ENCODE results near the gene SLC26A11. TPM values are rescaled to one million over a fixed set of nuclear protein-coding genes. Genes with fewer than 3 reads are reported as not detected.

Gene SLC26A11
- total and polyA plus RNA-seq, 2 of the 13 experiments (the other 11 are each of a cell fraction or from before 2014, with no cell fraction given) = 8.7 to 13.2 TPM

DNA sequence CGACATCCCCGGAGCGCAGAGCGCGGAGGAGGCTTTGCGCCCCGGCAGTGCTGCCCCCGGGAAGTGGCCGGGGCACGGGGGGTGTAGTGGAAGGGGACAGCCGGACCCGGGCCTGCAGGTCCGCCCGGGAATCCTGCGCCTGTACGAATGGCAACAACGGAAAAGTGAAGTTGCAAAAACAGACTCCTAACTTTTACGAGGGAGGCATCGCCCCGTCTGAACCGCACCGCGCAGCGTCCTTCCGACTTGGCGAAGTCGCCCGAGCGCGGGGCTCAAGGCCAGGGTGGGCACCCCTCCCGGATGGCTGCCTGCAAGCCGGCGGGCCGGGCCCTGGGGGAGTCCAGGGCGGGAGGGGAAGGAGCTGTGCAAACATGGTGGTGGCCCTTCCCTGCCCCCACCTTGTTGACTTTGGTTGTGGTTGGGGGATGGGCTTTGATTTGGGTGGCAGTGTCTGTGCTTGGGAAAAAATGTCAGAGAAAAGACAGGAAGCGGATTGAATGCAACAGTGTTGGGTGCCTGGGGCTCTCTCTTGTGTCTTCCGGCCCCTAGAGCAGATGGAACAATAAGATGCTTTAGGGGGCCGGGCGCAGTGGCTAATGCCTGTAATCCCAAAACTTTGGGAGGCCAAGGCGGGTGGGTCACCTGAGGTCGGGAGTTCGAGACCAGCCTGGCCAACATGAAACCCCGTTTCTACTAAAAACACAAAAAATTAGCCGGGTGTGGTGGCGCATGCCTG, 41.1 kb downstream of the SLC26A11 start (continued):
- TF ChIP-seq, protein P1, sequence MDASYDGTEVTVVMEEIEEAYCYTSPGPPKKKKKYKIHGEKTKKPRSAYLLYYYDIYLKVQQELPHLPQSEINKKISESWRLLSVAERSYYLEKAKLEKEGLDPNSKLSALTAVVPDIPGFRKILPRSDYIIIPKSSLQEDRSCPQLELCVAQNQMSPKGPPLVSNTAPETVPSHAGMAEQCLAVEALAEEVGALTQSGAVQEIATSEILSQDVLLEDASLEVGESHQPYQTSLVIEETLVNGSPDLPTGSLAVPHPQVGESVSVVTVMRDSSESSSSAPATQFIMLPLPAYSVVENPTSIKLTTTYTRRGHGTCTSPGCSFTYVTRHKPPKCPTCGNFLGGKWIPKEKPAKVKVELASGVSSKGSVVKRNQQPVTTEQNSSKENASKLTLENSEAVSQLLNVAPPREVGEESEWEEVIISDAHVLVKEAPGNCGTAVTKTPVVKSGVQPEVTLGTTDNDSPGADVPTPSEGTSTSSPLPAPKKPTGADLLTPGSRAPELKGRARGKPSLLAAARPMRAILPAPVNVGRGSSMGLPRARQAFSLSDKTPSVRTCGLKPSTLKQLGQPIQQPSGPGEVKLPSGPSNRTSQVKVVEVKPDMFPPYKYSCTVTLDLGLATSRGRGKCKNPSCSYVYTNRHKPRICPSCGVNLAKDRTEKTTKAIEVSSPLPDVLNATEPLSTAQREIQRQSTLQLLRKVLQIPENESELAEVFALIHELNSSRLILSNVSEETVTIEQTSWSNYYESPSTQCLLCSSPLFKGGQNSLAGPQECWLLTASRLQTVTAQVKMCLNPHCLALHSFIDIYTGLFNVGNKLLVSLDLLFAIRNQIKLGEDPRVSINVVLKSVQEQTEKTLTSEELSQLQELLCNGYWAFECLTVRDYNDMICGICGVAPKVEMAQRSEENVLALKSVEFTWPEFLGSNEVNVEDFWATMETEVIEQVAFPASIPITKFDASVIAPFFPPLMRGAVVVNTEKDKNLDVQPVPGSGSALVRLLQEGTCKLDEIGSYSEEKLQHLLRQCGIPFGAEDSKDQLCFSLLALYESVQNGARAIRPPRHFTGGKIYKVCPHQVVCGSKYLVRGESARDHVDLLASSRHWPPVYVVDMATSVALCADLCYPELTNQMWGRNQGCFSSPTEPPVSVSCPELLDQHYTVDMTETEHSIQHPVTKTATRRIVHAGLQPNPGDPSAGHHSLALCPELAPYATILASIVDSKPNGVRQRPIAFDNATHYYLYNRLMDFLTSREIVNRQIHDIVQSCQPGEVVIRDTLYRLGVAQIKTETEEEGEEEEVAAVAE (CRISPR knock-in tag; IDR thresholded peaks at IDR 0.05; ENCODE audit: borderline replicate concordance) = peak; percentile 92
- TF ChIP-seq TGIF2 (CRISPR knock-in tag; IDR thresholded peaks at IDR 0.05) (peak; percentile 81), ZNF749 (CRISPR knock-in tag; IDR thresholded peaks at IDR 0.05; ENCODE audit: borderline replicate concordance) (peak; percentile 87; the same call in 1 of the 2 replicates), GABPA (IDR thresholded peaks at IDR 0.05; ENCODE audit: low read depth, low read length) (no peak), GABPA (CRISPR knock-in tag; IDR thresholded peaks at IDR 0.05; ENCODE audit: low read depth) (peak; percentile 70), SETDB1 (CRISPR knock-in tag; IDR thresholded peaks at IDR 0.05; ENCODE audit: borderline replicate concordance) (no peak), ZKSCAN1 (IDR thresholded peaks at IDR 0.05; ENCODE audit: low read length) (no peak), CBX5 (CRISPR knock-in tag; IDR thresholded peaks at IDR 0.05; ENCODE audit: borderline replicate concordance) (peak; percentile 96; the same call in 1 of the 2 replicates), ZNF317 (CRISPR knock-in tag; IDR thresholded peaks at IDR 0.05) (peak; percentile 81), MIXL1 (CRISPR knock-in tag; IDR thresholded peaks at IDR 0.05) (peak; percentile 88), GPN1 (CRISPR knock-in tag; IDR thresholded peaks at IDR 0.05; ENCODE audit: borderline replicate concordance) (no peak), ZFAT (CRISPR knock-in tag; conservative IDR thresholded peaks at IDR 0.05) (0 out of 2 replicates have a peak, but pooled peaks have one; percentile 57), ZSCAN29 (CRISPR knock-in tag; conservative IDR thresholded peaks at IDR 0.05) (peak; percentile 94)
- TF ChIP-seq, protein P2, sequence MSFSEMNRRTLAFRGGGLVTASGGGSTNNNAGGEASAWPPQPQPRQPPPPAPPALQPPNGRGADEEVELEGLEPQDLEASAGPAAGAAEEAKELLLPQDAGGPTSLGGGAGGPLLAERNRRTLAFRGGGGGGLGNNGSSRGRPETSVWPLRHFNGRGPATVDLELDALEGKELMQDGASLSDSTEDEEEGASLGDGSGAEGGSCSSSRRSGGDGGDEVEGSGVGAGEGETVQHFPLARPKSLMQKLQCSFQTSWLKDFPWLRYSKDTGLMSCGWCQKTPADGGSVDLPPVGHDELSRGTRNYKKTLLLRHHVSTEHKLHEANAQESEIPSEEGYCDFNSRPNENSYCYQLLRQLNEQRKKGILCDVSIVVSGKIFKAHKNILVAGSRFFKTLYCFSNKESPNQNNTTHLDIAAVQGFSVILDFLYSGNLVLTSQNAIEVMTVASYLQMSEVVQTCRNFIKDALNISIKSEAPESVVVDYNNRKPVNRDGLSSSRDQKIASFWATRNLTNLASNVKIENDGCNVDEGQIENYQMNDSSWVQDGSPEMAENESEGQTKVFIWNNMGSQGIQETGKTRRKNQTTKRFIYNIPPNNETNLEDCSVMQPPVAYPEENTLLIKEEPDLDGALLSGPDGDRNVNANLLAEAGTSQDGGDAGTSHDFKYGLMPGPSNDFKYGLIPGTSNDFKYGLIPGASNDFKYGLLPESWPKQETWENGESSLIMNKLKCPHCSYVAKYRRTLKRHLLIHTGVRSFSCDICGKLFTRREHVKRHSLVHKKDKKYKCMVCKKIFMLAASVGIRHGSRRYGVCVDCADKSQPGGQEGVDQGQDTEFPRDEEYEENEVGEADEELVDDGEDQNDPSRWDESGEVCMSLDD (CRISPR knock-in tag; IDR thresholded peaks at IDR 0.05; ENCODE audit: borderline replicate concordance) = peak; percentile 86; the same call in 1 of the 2 replicates
- TF ChIP-seq, protein P3, sequence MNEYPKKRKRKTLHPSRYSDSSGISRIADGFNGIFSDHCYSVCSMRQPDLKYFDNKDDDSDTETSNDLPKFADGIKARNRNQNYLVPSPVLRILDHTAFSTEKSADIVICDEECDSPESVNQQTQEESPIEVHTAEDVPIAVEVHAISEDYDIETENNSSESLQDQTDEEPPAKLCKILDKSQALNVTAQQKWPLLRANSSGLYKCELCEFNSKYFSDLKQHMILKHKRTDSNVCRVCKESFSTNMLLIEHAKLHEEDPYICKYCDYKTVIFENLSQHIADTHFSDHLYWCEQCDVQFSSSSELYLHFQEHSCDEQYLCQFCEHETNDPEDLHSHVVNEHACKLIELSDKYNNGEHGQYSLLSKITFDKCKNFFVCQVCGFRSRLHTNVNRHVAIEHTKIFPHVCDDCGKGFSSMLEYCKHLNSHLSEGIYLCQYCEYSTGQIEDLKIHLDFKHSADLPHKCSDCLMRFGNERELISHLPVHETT (CRISPR knock-in tag; conservative IDR thresholded peaks at IDR 0.05) = peak; percentile 98
- TF ChIP-seq, protein P4, sequence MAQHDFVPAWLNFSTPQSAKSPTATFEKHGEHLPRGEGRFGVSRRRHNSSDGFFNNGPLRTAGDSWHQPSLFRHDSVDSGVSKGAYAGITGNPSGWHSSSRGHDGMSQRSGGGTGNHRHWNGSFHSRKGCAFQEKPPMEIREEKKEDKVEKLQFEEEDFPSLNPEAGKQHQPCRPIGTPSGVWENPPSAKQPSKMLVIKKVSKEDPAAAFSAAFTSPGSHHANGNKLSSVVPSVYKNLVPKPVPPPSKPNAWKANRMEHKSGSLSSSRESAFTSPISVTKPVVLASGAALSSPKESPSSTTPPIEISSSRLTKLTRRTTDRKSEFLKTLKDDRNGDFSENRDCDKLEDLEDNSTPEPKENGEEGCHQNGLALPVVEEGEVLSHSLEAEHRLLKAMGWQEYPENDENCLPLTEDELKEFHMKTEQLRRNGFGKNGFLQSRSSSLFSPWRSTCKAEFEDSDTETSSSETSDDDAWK (CRISPR knock-in tag; IDR thresholded peaks at IDR 0.05) = no peak
- TF ChIP-seq, protein P5, sequence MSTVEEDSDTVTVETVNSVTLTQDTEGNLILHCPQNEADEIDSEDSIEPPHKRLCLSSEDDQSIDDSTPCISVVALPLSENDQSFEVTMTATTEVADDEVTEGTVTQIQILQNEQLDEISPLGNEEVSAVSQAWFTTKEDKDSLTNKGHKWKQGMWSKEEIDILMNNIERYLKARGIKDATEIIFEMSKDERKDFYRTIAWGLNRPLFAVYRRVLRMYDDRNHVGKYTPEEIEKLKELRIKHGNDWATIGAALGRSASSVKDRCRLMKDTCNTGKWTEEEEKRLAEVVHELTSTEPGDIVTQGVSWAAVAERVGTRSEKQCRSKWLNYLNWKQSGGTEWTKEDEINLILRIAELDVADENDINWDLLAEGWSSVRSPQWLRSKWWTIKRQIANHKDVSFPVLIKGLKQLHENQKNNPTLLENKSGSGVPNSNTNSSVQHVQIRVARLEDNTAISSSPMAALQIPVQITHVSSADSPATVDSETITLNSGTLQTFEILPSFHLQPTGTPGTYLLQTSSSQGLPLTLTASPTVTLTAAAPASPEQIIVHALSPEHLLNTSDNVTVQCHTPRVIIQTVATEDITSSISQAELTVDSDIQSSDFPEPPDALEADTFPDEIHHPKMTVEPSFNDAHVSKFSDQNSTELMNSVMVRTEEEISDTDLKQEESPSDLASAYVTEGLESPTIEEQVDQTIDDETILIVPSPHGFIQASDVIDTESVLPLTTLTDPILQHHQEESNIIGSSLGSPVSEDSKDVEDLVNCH (CRISPR knock-in tag; IDR thresholded peaks at IDR 0.05) = no peak

All from HepG2 (cell line).